ENCODE results near the gene EIF4E3.

EIF4E3 gene

GRCh38 chr3:71703797-71704196 lies 21.4 kb downstream of the EIF4E3 start:
- Histone ChIP-seq H3K9me3 (ENCODE audit: low read depth, low read length) (no peaks in the 10 kb centered on the region), H3K36me3 (ENCODE audit: insufficient read depth, low read length) (no peaks in the 10 kb centered on the region), H3K9ac (ENCODE audit: insufficient read length) (no peak overlapping the region), H3K27ac (no peak overlapping the region), H3K4me3 (no peak overlapping the region)
- no peak for DNase-seq (ENCODE audit: low read depth, low spot score)
- no peak for TF ChIP-seq POLR2AphosphoS5 (IDR thresholded peaks at IDR 0.05; ENCODE audit: borderline replicate concordance, low read depth, low read length)
- TF ChIP-seq FOXP2 (optimal IDR thresholded peaks at IDR 0.05; ENCODE audit: control extremely low read depth, extremely low read length, insufficient read depth): no peak
- no peak for TF ChIP-seq EZH2 (IDR thresholded peaks at IDR 0.05)

- H3K9me3 ChIP-seq (ENCODE audit: low read depth, low read length): no peaks in the 10 kb centered on the region
- 0 out of 2 replicates have a peak overlapping the region, but pooled peaks have one; percentile 46 for H3K27ac ChIP-seq
- H3K4me3 ChIP-seq: 0 out of 2 replicates have a peak overlapping the region, but pooled peaks have one; percentile 33
- no peak for DNase-seq (ENCODE audit: low read depth, low spot score)
- no peak overlapping the region for H3K9ac ChIP-seq (ENCODE audit: insufficient read length)
- no peaks in the 10 kb centered on the region for H3K36me3 ChIP-seq (ENCODE audit: insufficient read depth, low read length)
- no peak for TF ChIP-seq EZH2 (IDR thresholded peaks at IDR 0.05)
- no peak for TF ChIP-seq POLR2AphosphoS5 (IDR thresholded peaks at IDR 0.05; ENCODE audit: borderline replicate concordance, low read depth, low read length)
Measured at GRCh38 chr3:71702131-71703024, 22.8 kb downstream of the EIF4E3 start.

GRCh38 chr3:71701251-71701762 lies 23.9 kb downstream of the EIF4E3 start:
- TF ChIP-seq FOXP2 (optimal IDR thresholded peaks at IDR 0.05; ENCODE audit: control extremely low read depth, extremely low read length, insufficient read depth) (no peak), EZH2 (IDR thresholded peaks at IDR 0.05) (no peak), POLR2AphosphoS5 (IDR thresholded peaks at IDR 0.05; ENCODE audit: borderline replicate concordance, low read depth, low read length) (no peak)
- Histone ChIP-seq H3K36me3 (ENCODE audit: insufficient read depth, low read length) (no peaks in the 10 kb centered on the region), H3K9ac (ENCODE audit: insufficient read length) (no peak overlapping the region), H3K27ac (no peak overlapping the region), H3K4me3 (no peak overlapping the region), H3K9me3 (ENCODE audit: low read depth, low read length) (no peaks in the 10 kb centered on the region)
- DNase-seq (ENCODE audit: low read depth, low spot score): no peak

- H3K36me3 ChIP-seq (ENCODE audit: insufficient read depth, low read length): no peaks in the 10 kb centered on the region
- no peak overlapping the region for H3K9ac ChIP-seq (ENCODE audit: insufficient read length)
- DNase-seq (ENCODE audit: low read depth, low spot score): no peak
- H3K9me3 ChIP-seq (ENCODE audit: low read depth, low read length): no peaks in the 10 kb centered on the region
- H3K4me3 ChIP-seq: no peak overlapping the region
- TF ChIP-seq EZH2 (IDR thresholded peaks at IDR 0.05) (no peak), FOXP2 (optimal IDR thresholded peaks at IDR 0.05; ENCODE audit: control extremely low read depth, extremely low read length, insufficient read depth) (no peak), POLR2AphosphoS5 (IDR thresholded peaks at IDR 0.05; ENCODE audit: borderline replicate concordance, low read depth, low read length) (no peak)
- no peak overlapping the region for H3K27ac ChIP-seq
Measured at GRCh38 chr3:71695000-71695482, 30.2 kb downstream of the EIF4E3 start.

- no peak for DNase-seq (ENCODE audit: low read depth, low spot score)
- H3K9me3 ChIP-seq (ENCODE audit: low read depth, low read length): no peaks in the 10 kb centered on the region
- no peaks in the 10 kb centered on the region for H3K36me3 ChIP-seq (ENCODE audit: insufficient read depth, low read length)
- TF ChIP-seq EZH2 (IDR thresholded peaks at IDR 0.05) (no peak), POLR2AphosphoS5 (IDR thresholded peaks at IDR 0.05; ENCODE audit: borderline replicate concordance, low read depth, low read length) (no peak), FOXP2 (optimal IDR thresholded peaks at IDR 0.05; ENCODE audit: control extremely low read depth, extremely low read length, insufficient read depth) (no peak)
- H3K27ac ChIP-seq: no peak overlapping the region
- no peak overlapping the region for H3K9ac ChIP-seq (ENCODE audit: insufficient read length)
- no peak overlapping the region for H3K4me3 ChIP-seq
Measured at GRCh38 chr3:71694358-71694999, 30.7 kb downstream of the EIF4E3 start.

- Histone ChIP-seq H3K27ac (no peak overlapping the region), H3K36me3 (ENCODE audit: insufficient read depth, low read length) (no peaks in the 10 kb centered on the region), H3K9ac (ENCODE audit: insufficient read length) (no peak overlapping the region), H3K4me3 (no peak overlapping the region), H3K9me3 (ENCODE audit: low read depth, low read length) (no peaks in the 10 kb centered on the region)
- TF ChIP-seq POLR2AphosphoS5 (IDR thresholded peaks at IDR 0.05; ENCODE audit: borderline replicate concordance, low read depth, low read length) (no peak), EZH2 (IDR thresholded peaks at IDR 0.05) (no peak), FOXP2 (optimal IDR thresholded peaks at IDR 0.05; ENCODE audit: control extremely low read depth, extremely low read length, insufficient read depth) (no peak)
- no peak for DNase-seq (ENCODE audit: low read depth, low spot score)
Measured at GRCh38 chr3:71693641-71694040, 31.6 kb downstream of the EIF4E3 start.

GRCh38 chr3:71692139-71692538 lies 33.1 kb downstream of the EIF4E3 start:
- no peak for TF ChIP-seq FOXP2 (optimal IDR thresholded peaks at IDR 0.05; ENCODE audit: control extremely low read depth, extremely low read length, insufficient read depth)
- no peak for TF ChIP-seq EZH2 (IDR thresholded peaks at IDR 0.05)
- TF ChIP-seq POLR2AphosphoS5 (IDR thresholded peaks at IDR 0.05; ENCODE audit: borderline replicate concordance, low read depth, low read length): no peak
- no peak overlapping the region for H3K27ac ChIP-seq
- H3K9me3 ChIP-seq (ENCODE audit: low read depth, low read length): no peaks in the 10 kb centered on the region
- no peak overlapping the region for H3K9ac ChIP-seq (ENCODE audit: insufficient read length)
- H3K4me3 ChIP-seq: no peak overlapping the region
- no peaks in the 10 kb centered on the region for H3K36me3 ChIP-seq (ENCODE audit: insufficient read depth, low read length)
- no peak for DNase-seq (ENCODE audit: low read depth, low spot score)

- Histone ChIP-seq H3K36me3 (ENCODE audit: insufficient read depth, low read length) (no peaks in the 10 kb centered on the region), H3K9ac (ENCODE audit: insufficient read length) (no peak overlapping the region), H3K4me3 (no peak overlapping the region), H3K9me3 (ENCODE audit: low read depth, low read length) (no peaks in the 10 kb centered on the region), H3K27ac (no peak overlapping the region)
- TF ChIP-seq EZH2 (IDR thresholded peaks at IDR 0.05) (no peak), FOXP2 (optimal IDR thresholded peaks at IDR 0.05; ENCODE audit: control extremely low read depth, extremely low read length, insufficient read depth) (no peak), POLR2AphosphoS5 (IDR thresholded peaks at IDR 0.05; ENCODE audit: borderline replicate concordance, low read depth, low read length) (no peak)
- no peak for DNase-seq (ENCODE audit: low read depth, low spot score)
Measured at GRCh38 chr3:71690341-71690841, 34.8 kb downstream of the EIF4E3 start.

Measured in SK-N-MC (cell line).